H1 (cell line): Measurements from ENCODE around the gene LILRB2. TPM values are rescaled to one million over a fixed set of nuclear protein-coding genes. Genes with fewer than 3 reads are reported as not detected.
A peak's percentile ranks its signal among the peaks of the same experiment; 100 is the strongest.

ENCODE experiments used
- CTCF ChIA-PET: fragments of 300-600 bp; sonication (Branson Sonifier 250); formaldehyde crosslinking; loops from one replicate; lab custom pipeline; 2021; ENCODE audit not compliant: partially characterized antibody; lab: Charles Lee
- POLR2A ChIA-PET: fragments of 300-600 bp; sonication (Branson Sonifier 250); formaldehyde crosslinking; loops from one replicate; lab custom pipeline; 2021; ENCODE audit warnings: inconsistent platforms; ENCODE audit not compliant: partially characterized antibody; lab: Charles Lee
- DNase-seq, 2 experiments: peaks; one replicate each; pipeline versions ENCODE4 v3.0.0 to v3.0.0-alpha.2; 2010 to 2022; ENCODE audit warnings: low spot score in 2 of 2, low read depth in 1 of 2, mixed read lengths in 1 of 2
- FAIRE-seq: peaks from 2 replicates; lab custom pipeline; 2011; peaks lifted over from hg19 to GRCh38; lab: Jason Lieb, UNC
- H2AFZ ChIP-seq: 2 replicates; pipeline ENCODE4 v1.8.1; 2012; ENCODE audit warnings: low read length, inconsistent platforms
- H2AK5ac ChIP-seq: 2 replicates; pipeline ENCODE4 v1.6.1; 2013; ENCODE audit warnings: low read depth, low read length
- H2BK120ac ChIP-seq: replicated peaks from 2 replicates; pipeline ENCODE3; 2013; ENCODE audit warnings: low read depth, low read length, inconsistent platforms
- H2BK12ac ChIP-seq: 2 replicates; pipeline ENCODE4 v1.6.1; 2013; ENCODE audit warnings: low read depth, low read length
- H2BK15ac ChIP-seq: 2 replicates; pipeline ENCODE4 v1.6.1; 2013; ENCODE audit warnings: low read length
- H2BK20ac ChIP-seq: 2 replicates; pipeline ENCODE4 v1.6.1; 2013; ENCODE audit warnings: low read length
- H2BK5ac ChIP-seq: 2 replicates; pipeline ENCODE4 v1.6.1; 2013; ENCODE audit warnings: low read depth, low read length
- H3K14ac ChIP-seq: 2 replicates; pipeline ENCODE4 v1.6.1; 2013; ENCODE audit warnings: inconsistent platforms; ENCODE audit not compliant: insufficient read length
- H3K18ac ChIP-seq: 2 replicates; pipeline ENCODE4 v1.6.1; 2013; ENCODE audit warnings: low read length; ENCODE audit errors: extremely low read depth
- H3K23ac ChIP-seq: 2 replicates; pipeline ENCODE4 v1.6.1; 2013; ENCODE audit warnings: inconsistent platforms; ENCODE audit not compliant: insufficient read length
- H3K23me2 ChIP-seq: 2 replicates; pipeline ENCODE4 v1.6.1; 2013; ENCODE audit warnings: low read depth, low read length
- H3K27ac ChIP-seq: 2 replicates; pipeline ENCODE4 v1.6.1; 2011; ENCODE audit warnings: low read depth, low read length, inconsistent platforms
- H3K27me3 ChIP-seq, 4 experiments: replicated peaks in 1 of 4; 1 replicate in 1 of 4; 2 replicates in 3 of 4; pipeline versions ENCODE4 v1.6.1 to v1.8.1; 2011 to 2013; ENCODE audit warnings: low read length in 3 of 4, mild to moderate bottlenecking in 3 of 4, inconsistent platforms in 2 of 4, mixed read lengths in 2 of 4, moderate library complexity in 1 of 4; ENCODE audit not compliant: control insufficient read depth in 3 of 4, insufficient read depth in 3 of 4; ENCODE audit errors: extremely low read depth in 1 of 4
- H3K36me3 ChIP-seq, 4 experiments: 2 replicates each; pipeline versions ENCODE4 v1.6.1 to v1.8.1; 2011 to 2013; ENCODE audit warnings: mild to moderate bottlenecking in 4 of 4, low read length in 3 of 4, moderate library complexity in 2 of 4, control low read depth in 1 of 4, inconsistent platforms in 1 of 4; ENCODE audit not compliant: insufficient read depth in 4 of 4, control insufficient read depth in 2 of 4
- H3K4ac ChIP-seq: replicated peaks from 2 replicates; pipeline ENCODE3; 2013; ENCODE audit warnings: low read length, low read depth, mixed read lengths, inconsistent platforms; ENCODE audit not compliant: insufficient read length
- H3K4me1 ChIP-seq, 4 experiments: replicated peaks in 1 of 4; 1 replicate in 1 of 4; 2 replicates in 3 of 4; pipeline versions ENCODE4 v1.6.1 to v1.8.1; 2011 to 2013; ENCODE audit warnings: low read length in 3 of 4, inconsistent platforms in 2 of 4, mixed read lengths in 1 of 4; ENCODE audit not compliant: insufficient read depth in 4 of 4, control insufficient read depth in 3 of 4
- H3K4me2 ChIP-seq, 2 experiments: 2 replicates each; pipeline versions ENCODE4 v1.6.1 to v1.8.1; 2011 to 2013; ENCODE audit warnings: low read depth in 2 of 2, low read length in 2 of 2, control low read depth in 1 of 2, inconsistent platforms in 1 of 2, mild to moderate bottlenecking in 1 of 2; ENCODE audit not compliant: insufficient read depth in 1 of 2
- H3K4me3 ChIP-seq, 4 experiments: fragments of 200-600, 300-600 bp in 1 of 4; sonication (generic), shearing (Covaris generic), sonication (Bioruptor Twin) in 1 of 4; 2 replicates each; pipeline versions ENCODE4 v1.5.1 to v1.8.1; 2011 to 2016; ENCODE audit warnings: low read length in 4 of 4, low read depth in 3 of 4, control low read depth in 2 of 4, inconsistent platforms in 2 of 4, mild to moderate bottlenecking in 2 of 4, mixed read lengths in 1 of 4, moderate library complexity in 1 of 4; ENCODE audit not compliant: insufficient read depth in 2 of 4; ENCODE audit errors: extremely low read depth in 1 of 4
- H3K56ac ChIP-seq: replicated peaks from 2 replicates; pipeline ENCODE3; 2013; ENCODE audit warnings: low read depth, mild to moderate bottlenecking, mixed read lengths, low read length, inconsistent platforms; ENCODE audit not compliant: insufficient read length
- H3K79me1 ChIP-seq: 2 replicates; pipeline ENCODE4 v1.6.1; 2013; ENCODE audit warnings: low read depth, low read length, control low read depth
- H3K79me2 ChIP-seq, 2 experiments: 2 replicates each; pipeline versions ENCODE4 v1.6.1 to v1.8.1; 2012 to 2013; ENCODE audit warnings: low read length in 2 of 2, mild to moderate bottlenecking in 2 of 2, inconsistent platforms in 1 of 2; ENCODE audit not compliant: insufficient read depth in 2 of 2, control insufficient read depth in 1 of 2
- H3K9ac ChIP-seq, 4 experiments: replicated peaks in 1 of 4; 1 replicate in 1 of 4; 2 replicates in 3 of 4; pipeline versions ENCODE4 v1.6.1 to v1.8.1; 2011 to 2013; ENCODE audit warnings: low read depth in 3 of 4, low read length in 3 of 4, control low read depth in 2 of 4, mild to moderate bottlenecking in 2 of 4, moderate library complexity in 2 of 4, inconsistent platforms in 1 of 4; ENCODE audit errors: extremely low read depth in 1 of 4
- H3K9me3 ChIP-seq, 2 experiments: 2 replicates each; pipeline versions ENCODE4 v1.6.1 to v1.8.1; 2012 to 2013; ENCODE audit warnings: mild to moderate bottlenecking in 2 of 2, moderate library complexity in 2 of 2, control low read depth in 1 of 2, inconsistent platforms in 1 of 2, low read depth in 1 of 2, low read length in 1 of 2, mixed read lengths in 1 of 2; ENCODE audit not compliant: insufficient read depth in 2 of 2
- H4K20me1 ChIP-seq, 2 experiments: replicated peaks in 1 of 2; 2 replicates each; pipeline versions ENCODE3 to v1.8.1; 2011 to 2013; ENCODE audit warnings: inconsistent platforms in 2 of 2, low read length in 2 of 2, mild to moderate bottlenecking in 1 of 2; ENCODE audit not compliant: insufficient read depth in 2 of 2, control insufficient read depth in 1 of 2
- H4K5ac ChIP-seq: 2 replicates; pipeline ENCODE4 v1.6.1; 2013; ENCODE audit warnings: low read length, low read depth, mixed read lengths, inconsistent platforms; ENCODE audit not compliant: insufficient read length
- H4K8ac ChIP-seq: 2 replicates; pipeline ENCODE4 v1.8.0; 2013; ENCODE audit warnings: mild to moderate bottlenecking, moderate library complexity, low read length, inconsistent platforms; ENCODE audit not compliant: insufficient read depth; ENCODE audit errors: extremely low read depth
- H4K91ac ChIP-seq: replicated peaks from 2 replicates; pipeline ENCODE3; 2013; ENCODE audit warnings: low read length, mixed read lengths, inconsistent platforms; ENCODE audit not compliant: insufficient read length
- ASH2L ChIP-seq: fragments of 200-600, 300-600 bp; sonication (generic); IDR thresholded peaks from one replicate; pipeline ENCODE4 v1.7.1; 2017; ENCODE audit warnings: low read length
- CBX5 ChIP-seq: fragments of 300-800, 300-1000 bp; sonication (generic); IDR thresholded peaks from 2 replicates; pipeline ENCODE4 v1.7.1; 2016; ENCODE audit warnings: antibody characterized with exemption, low read length, low read depth
- CEBPB ChIP-seq: IDR thresholded peaks from 2 replicates; pipeline ENCODE4 v1.6.1; 2012; ENCODE audit warnings: low read depth, low read length
- KDM1A ChIP-seq: fragments of 200-600, 300-600 bp; sonication (generic); IDR thresholded peaks from 2 replicates; pipeline ENCODE4 v1.7.1; 2016; ENCODE audit warnings: mild to moderate bottlenecking, low read length, borderline replicate concordance
- NRF1 ChIP-seq: IDR thresholded peaks from 2 replicates; pipeline ENCODE4 v1.6.1; 2011; ENCODE audit warnings: mild to moderate bottlenecking, low read depth, low read length, improper control_type of control experiment
- PHF8 ChIP-seq: fragments of 200-600 bp; sonication (generic); conservative IDR thresholded peaks from 2 replicates; pipeline ENCODE4 v1.7.1; 2012; ENCODE audit warnings: low read depth, mild to moderate bottlenecking, inconsistent platforms, low read length, moderate library complexity
- RAD21 ChIP-seq, 2 experiments: IDR thresholded peaks in 1 of 2; conservative IDR thresholded peaks in 1 of 2; 2 replicates each; pipeline ENCODE4 v1.6.1; 2011; ENCODE audit warnings: low read depth in 2 of 2, low read length in 2 of 2, improper control_type of control experiment in 1 of 2, inconsistent platforms in 1 of 2, mild to moderate bottlenecking in 1 of 2, moderate library complexity in 1 of 2
- WGBS, 2 experiments: shearing (Covaris generic) in 1 of 2; methylation state at CpG; one replicate each; pipeline versions ENCODE4 v1.1.6 to v1.1.7; 2013 to 2015; ENCODE audit warnings: low lambda C conversion rate in 2 of 2, mixed read lengths in 2 of 2, inconsistent platforms in 1 of 2, low coverage in 1 of 2, missing lambda C conversion rate in 1 of 2; ENCODE audit not compliant: insufficient replicate concordance in 2 of 2, insufficient coverage in 1 of 2, insufficient read length in 1 of 2; ENCODE audit errors: extremely low coverage in 1 of 2, missing lambda C conversion rate in 1 of 2; 5-methylcytosine and 5-hydroxymethylcytosine counted together
- polyA plus RNA-seq, 7 experiments: library from polyadenylated mRNA; depleted of rRNA in 3 of 7; stranded (reverse) in 5 of 7; unstranded in 2 of 7; fragments of >200 nt in 5 of 7; fragments of 200-250 nt in 2 of 7; gene quantifications; 1 replicate in 5 of 7; 2 replicates in 1 of 7; 4 replicates in 1 of 7; pipeline versions ENCODE4 v1.2.1 to v1.2.3, GENCODE V29; 2011 to 2013; ENCODE audit warnings: missing spikeins in 2 of 7, mixed read lengths in 2 of 7
- total RNA-seq: library from RNA; stranded (reverse); fragmentation: NEBNext Ultra II Directional; extraction: Animal tissue kit (Norgen Biotek cat#: 25700); gene quantifications from 2 replicates; pipeline ENCODE4 v1.2.1, GENCODE V29; 2021

The LILRB2 gene
- total and polyA plus RNA-seq, 2 of the 8 experiments (the other 6 are each of a cell fraction or from before 2014, with no cell fraction given) = not detected

DNA sequence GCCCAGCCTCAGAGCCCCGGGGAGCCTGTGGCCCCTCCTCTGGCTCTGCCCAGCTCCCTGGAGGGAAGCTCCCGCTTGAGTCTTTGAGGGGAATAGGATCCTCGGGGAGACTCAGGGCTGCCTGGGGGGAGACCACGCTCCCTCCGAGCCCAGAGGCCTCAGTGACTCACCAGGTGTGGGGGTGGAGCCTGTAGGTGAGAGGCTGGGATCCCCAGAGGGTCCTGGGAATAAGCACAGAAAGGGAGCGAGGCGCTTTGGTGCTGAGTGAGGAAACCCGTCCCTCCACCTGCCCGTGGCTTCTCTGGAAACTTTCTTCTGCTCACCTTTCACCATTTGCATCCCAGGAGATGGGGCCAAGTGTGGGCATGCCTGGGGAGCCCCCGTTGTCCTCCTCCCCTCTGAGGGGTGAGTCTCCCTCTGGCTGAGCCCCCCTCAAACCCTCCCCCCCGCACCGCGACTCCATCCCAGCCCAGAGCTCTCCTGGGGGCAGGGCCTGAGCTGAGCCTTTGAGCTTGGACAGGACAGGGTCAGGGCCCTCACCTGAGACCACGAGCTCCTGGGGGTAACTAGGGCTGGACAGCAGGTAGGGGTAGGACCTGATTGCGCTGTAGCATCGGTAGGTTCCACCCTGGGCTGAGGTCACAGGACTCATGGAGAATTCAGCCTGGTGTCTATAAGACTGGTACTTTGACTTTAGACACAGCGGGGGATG lies 26.6 kb downstream of the LILRB2 start:
- H4K8ac ChIP-seq = no peak overlapping the region
- no peak overlapping the region; a peak in 2 of 4 replicates for H3K4me2 ChIP-seq
- H3K27me3 ChIP-seq = no peaks in the 10 kb centered on the region; a peak in 2 of 7 replicates
- H3K27ac ChIP-seq = no peak overlapping the region
- H3K79me2 ChIP-seq = no peaks in the 10 kb centered on the region
- POLR2A ChIA-PET = interaction anchor here (1.2 to 2.2 kb wide), 2 partner anchors 53 to 85 kb away, joined by 3 to 9 read pairs; no protein-coding TSS in a partner anchor
- no peaks in the 10 kb centered on the region for H3K23me2 ChIP-seq
- TF ChIP-seq ASH2L = no peak
- TF ChIP-seq CEBPB = no peak
- no peak for TF ChIP-seq RAD21 (IDR thresholded peaks at IDR 0.05 in 1 of 2, conservative IDR thresholded peaks at IDR 0.05 in 1 of 2; ENCODE audit: low read depth in 2 of 2, low read length in 2 of 2)
- no peak for TF ChIP-seq NRF1
- TF ChIP-seq KDM1A = no peak
- no peak for TF ChIP-seq CBX5
- TF ChIP-seq PHF8 = no peak
- H2BK15ac ChIP-seq = no peak overlapping the region; the same call in 1 of the 2 replicates
- H3K4ac ChIP-seq = no peak overlapping the region
- no peak overlapping the region for H3K4me3 ChIP-seq
- CTCF ChIA-PET = interaction anchor here (0.5 to 0.9 kb wide), 2 partner anchors 77 to 101 kb away, joined by 3 read pairs; no protein-coding TSS in a partner anchor
- H3K23ac ChIP-seq = no peak overlapping the region
- peak overlapping the region; percentile 53; the same call in 1 of the 2 replicates for H2AFZ ChIP-seq
- no peak overlapping the region; the same call in 1 of the 2 replicates for H2BK5ac ChIP-seq
- no peak overlapping the region for H4K91ac ChIP-seq
- no peak overlapping the region for H3K9ac ChIP-seq
- H2BK20ac ChIP-seq = no peak overlapping the region
- H4K20me1 ChIP-seq = no peaks in the 10 kb centered on the region
- DNase-seq (peak in 1 of 2 experiments; percentile 48), FAIRE-seq (no peak)
- H3K36me3 ChIP-seq = no peaks in the 10 kb centered on the region
- 82% methylated on average over 14 of the region's 17 CpGs; no CpG with 5 or more reads in 1 of the 2 experiments for WGBS, 2 experiments
- H3K14ac ChIP-seq = no peak overlapping the region
- H3K56ac ChIP-seq = no peak overlapping the region
- peak overlapping the region; percentile 63; the same call in 1 of the 2 replicates for H2BK12ac ChIP-seq
- H2BK120ac ChIP-seq = no peak overlapping the region
- peaks cover 0 to 13% (median 1%) of the 10 kb centered on the region in 4 experiments; a peak in 4 of 7 replicates for H3K4me1 ChIP-seq
- H3K79me1 ChIP-seq = no peaks in the 10 kb centered on the region
- no peak overlapping the region for H2AK5ac ChIP-seq
- no peak overlapping the region for H3K18ac ChIP-seq
- no peak overlapping the region for H4K5ac ChIP-seq
- no peaks in the 10 kb centered on the region for H3K9me3 ChIP-seq
